Dendritic cell treated with granulocyte-macrophage colony-stimulating factor and Interleukin-4, amounts not matched to agents 40 ng/mL and 50 ng/mL, for 4 days (primary cell): ENCODE results near the gene SOBP.

Experiments used
- H3K27ac Mint-ChIP-seq: one replicate; pipeline ENCODE4 v1.8.0; 2022; ENCODE audit warnings: mild to moderate bottlenecking, mixed read lengths
- H3K27me3 Mint-ChIP-seq: one replicate; pipeline ENCODE4 v1.8.0; 2022; ENCODE audit warnings: mild to moderate bottlenecking, mixed read lengths
- H3K36me3 Mint-ChIP-seq: one replicate; pipeline ENCODE4 v1.8.0; 2022; ENCODE audit warnings: low read depth, mixed read lengths
- H3K4me1 Mint-ChIP-seq: one replicate; pipeline ENCODE4 v1.8.0; 2022; ENCODE audit warnings: low read depth, mixed read lengths
- H3K4me3 Mint-ChIP-seq: one replicate; pipeline ENCODE4 v1.8.0; 2022; ENCODE audit warnings: mild to moderate bottlenecking, moderate library complexity, mixed read lengths
- H3K9me3 Mint-ChIP-seq: one replicate; pipeline ENCODE4 v1.8.0; 2022; ENCODE audit warnings: mixed read lengths
- intact Hi-C: fragments of 100-400 bp; cut with micrococcal nuclease; formaldehyde crosslinking; loops from one replicate; pipeline ENCODE4 v1.15.0; 2022

Gene SOBP

DNA sequence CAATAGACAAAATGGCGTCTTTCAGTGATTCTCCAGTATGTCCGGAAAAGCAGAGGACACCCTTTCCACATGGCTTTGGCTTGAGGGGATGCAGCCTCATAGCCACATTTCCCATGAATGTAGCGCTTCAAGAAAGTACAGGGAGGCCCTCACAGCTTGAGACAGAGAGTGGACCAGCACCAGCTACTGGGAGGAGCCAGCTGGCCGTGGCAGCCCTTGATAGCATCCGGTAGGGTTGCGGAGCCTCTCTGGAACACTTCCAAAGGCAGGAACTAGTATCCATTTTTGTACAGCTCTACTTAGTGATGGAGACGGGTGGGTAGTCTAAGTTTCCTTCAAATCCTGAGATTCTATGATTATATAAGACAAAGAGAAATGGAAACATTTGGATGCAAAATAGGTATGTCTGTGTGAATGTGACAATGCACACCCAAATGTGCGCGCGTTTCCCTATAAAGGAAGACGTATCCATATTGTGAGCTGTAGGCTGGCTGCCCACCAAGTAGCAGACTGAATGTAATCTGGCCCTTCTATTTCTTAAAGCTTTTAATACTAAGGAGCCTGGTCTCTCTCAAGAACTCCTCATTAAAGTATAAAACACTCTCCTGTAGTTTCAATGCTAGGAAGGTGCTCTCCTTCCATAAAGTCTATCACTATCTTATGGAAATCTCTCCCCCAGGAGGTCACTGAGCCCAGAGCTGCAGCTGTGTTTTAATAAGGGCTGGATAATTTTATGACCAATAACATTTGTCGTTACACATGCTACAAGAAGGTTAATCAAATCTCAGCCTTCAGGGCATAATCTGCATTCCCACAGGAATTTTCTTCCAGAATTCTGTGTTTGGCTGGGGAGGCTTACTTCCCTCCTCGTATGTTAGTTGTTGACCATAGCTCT lies 74.0 kb downstream of the SOBP start:
- Mint-ChIP-seq H3K27ac (no peak overlapping the region), H3K4me1 (no peaks in the 10 kb centered on the region), H3K4me3 (no peak overlapping the region), H3K9me3 (no peaks in the 10 kb centered on the region), H3K27me3 (peaks cover 21% of the 10 kb centered on the region), H3K36me3 (no peaks in the 10 kb centered on the region)
- intact Hi-C loops, result no loop called here

DNA sequence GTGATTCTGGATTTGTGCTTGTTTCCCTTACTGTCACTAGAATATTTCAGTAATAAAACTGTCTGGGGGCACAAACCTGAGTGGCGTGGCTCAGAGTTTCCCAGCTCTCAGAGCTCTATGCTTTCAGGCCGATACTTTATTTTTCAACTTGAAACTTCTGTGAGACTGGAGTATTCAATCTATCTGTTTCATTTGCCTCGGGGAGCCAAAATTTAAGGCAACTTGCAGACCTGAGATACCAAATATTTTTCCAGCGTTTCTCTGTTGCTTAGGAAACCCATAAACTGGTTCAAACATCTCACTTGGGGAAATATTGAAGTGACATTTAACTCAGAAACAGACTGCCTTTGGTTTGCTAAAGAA lies 74.7 kb downstream of the SOBP start:
- Mint-ChIP-seq H3K27ac (no peak overlapping the region), H3K4me3 (no peak overlapping the region), H3K27me3 (peaks cover 21% of the 10 kb centered on the region), H3K4me1 (no peaks in the 10 kb centered on the region), H3K9me3 (no peaks in the 10 kb centered on the region), H3K36me3 (no peaks in the 10 kb centered on the region)
- intact Hi-C loops, result no loop called here

DNA sequence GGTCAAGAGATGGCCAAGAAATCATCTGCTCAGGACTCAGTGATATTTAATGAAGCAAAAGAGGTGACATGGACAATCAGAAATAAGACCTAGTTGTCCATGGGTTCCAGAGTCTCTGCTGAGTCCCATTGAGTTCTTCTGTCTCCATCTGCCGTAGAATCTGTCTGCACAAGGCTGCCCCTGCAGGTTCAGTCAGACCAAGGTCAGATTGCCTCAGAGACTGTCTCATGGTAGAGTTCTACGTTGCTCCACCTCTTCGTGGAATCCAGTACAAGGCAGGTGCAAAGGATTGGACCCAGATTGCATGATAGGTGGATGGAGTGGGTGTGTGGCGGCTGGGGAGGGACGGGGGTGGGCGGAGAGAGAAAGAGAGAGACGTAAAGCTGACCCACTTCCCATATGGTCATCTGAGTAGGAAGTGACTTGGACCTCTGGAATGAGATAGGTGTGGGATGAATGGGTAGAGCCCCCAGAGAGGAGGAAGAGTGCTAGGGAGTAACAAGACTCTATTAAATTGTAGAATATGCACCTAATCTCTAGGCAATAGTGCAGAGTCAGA lies 75.3 kb downstream of the SOBP start:
- Mint-ChIP-seq H3K4me1 (no peaks in the 10 kb centered on the region), H3K9me3 (no peaks in the 10 kb centered on the region), H3K27me3 (peaks cover 18% of the 10 kb centered on the region), H3K36me3 (no peaks in the 10 kb centered on the region), H3K4me3 (no peak overlapping the region), H3K27ac (no peak overlapping the region)
- intact Hi-C loops, result no loop called here

DNA sequence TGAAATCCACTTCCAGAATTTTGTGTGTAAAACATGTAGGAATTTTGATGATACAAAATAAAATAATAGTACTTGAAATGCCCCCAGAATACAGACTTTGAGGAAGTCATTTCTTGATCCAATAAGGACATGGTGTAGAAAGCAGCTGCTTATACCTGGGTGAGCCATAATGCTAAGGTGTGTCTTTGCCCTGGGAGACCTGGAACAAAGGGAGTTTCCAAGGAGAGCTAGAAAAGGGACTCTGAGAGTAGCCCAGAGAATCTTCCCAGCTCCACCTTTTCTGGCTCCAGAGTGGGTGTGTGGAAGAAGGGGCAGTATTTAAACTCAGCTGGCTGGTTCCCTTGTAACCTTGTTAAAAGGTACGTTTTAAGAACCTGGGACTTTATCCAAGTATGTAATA lies 77.7 kb downstream of the SOBP start:
- no peak overlapping the region for H3K4me3 Mint-ChIP-seq
- H3K27ac Mint-ChIP-seq, result no peak overlapping the region
- intact Hi-C loops, result no loop called here
- no peaks in the 10 kb centered on the region for H3K4me1 Mint-ChIP-seq
- H3K27me3 Mint-ChIP-seq, result peaks cover 15% of the 10 kb centered on the region
- H3K9me3 Mint-ChIP-seq, result no peaks in the 10 kb centered on the region
- H3K36me3 Mint-ChIP-seq, result no peaks in the 10 kb centered on the region

DNA sequence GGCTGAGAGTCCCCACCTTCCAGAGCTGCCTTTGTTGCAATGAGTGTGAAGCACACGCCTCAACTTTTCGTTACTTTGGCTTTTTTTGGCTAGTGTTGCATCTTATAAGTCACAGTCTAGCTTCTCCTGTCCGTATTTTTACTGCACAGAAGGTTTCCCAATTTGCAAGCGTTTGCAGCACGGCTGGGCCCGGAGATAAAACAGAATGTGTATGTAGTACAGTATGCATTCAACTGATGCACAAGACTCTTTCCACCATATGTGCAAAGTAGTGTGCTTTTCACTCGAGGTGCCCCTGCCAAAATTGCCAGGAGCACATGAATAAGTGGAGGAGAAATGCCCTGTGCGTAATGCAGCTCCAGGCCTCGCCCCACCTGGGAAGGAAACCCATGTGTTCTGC lies 79.6 kb downstream of the SOBP start:
- Mint-ChIP-seq H3K27me3 (peaks cover 17% of the 10 kb centered on the region), H3K4me3 (no peak overlapping the region), H3K36me3 (no peaks in the 10 kb centered on the region), H3K27ac (no peak overlapping the region), H3K9me3 (no peaks in the 10 kb centered on the region), H3K4me1 (no peaks in the 10 kb centered on the region)
- intact Hi-C loops, result no loop called here

DNA sequence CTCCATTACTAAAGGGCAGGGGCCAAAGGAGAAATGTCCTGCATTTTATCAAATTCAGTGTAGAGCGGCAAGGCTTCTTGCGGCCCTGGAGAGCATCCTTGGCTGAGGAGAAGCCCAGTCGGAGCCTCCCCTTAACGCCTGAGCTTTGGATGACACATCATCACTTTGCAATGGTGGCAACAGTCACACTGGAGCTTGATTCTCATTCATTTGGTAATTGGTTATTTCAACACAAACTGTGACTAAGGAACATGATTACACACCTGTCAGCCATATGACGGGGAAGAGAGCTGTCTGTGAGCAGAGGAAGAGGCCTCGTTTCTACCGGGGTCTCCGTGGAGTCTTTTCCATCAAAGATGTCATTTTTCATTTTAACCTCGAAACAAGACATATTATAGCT lies 81.4 kb downstream of the SOBP start:
- H3K4me1 Mint-ChIP-seq, result no peaks in the 10 kb centered on the region
- intact Hi-C loops, result no loop called here
- no peaks in the 10 kb centered on the region for H3K9me3 Mint-ChIP-seq
- no peaks in the 10 kb centered on the region for H3K36me3 Mint-ChIP-seq
- H3K27ac Mint-ChIP-seq, result no peak overlapping the region
- peaks cover 8% of the 10 kb centered on the region for H3K27me3 Mint-ChIP-seq
- no peak overlapping the region for H3K4me3 Mint-ChIP-seq

DNA sequence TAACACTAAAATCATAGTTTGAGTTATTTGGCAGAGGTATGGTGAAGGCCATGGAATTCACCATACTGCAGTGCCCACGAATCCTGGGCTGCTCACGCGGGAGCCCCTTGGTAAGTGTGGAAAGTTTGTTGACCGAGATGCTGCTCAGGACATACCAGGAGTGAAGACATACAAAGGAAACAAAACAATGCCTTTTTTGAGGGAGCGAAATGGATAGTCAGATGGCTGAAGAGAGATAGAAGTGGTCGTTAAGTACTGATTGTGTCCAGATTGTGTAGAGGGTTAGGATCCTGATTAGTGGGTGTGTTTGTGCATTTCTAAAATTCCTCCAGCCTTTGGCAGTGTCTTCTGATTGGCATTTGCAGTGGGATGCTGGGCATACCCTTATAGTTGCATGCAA lies 83.0 kb downstream of the SOBP start:
- Mint-ChIP-seq H3K27ac (no peak overlapping the region), H3K4me1 (no peaks in the 10 kb centered on the region), H3K27me3 (peaks cover 6% of the 10 kb centered on the region), H3K9me3 (no peaks in the 10 kb centered on the region), H3K4me3 (no peak overlapping the region), H3K36me3 (no peaks in the 10 kb centered on the region)
- intact Hi-C loops, result no loop called here

DNA sequence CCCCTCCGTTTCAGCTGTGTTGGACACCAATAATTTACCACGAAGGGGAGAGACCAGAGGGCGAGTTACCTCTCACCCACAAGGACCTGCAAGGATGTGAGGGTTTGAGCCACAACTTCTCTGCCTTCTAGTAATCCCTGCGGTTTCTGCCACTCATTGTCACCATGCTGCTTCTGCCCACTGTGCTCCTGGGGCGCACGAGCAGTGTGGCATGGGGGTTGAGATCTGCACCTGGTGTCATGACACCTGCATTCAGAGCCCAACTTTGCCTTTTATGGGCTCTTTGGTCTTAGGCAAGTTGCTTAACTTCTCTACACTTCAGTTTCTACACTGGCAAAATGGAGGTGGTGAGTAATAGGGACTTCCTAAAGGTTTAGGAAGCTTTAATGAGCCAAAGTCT lies 84.9 kb downstream of the SOBP start:
- Mint-ChIP-seq H3K27me3 (peaks cover 6% of the 10 kb centered on the region), H3K27ac (no peak overlapping the region), H3K36me3 (no peaks in the 10 kb centered on the region), H3K9me3 (no peaks in the 10 kb centered on the region), H3K4me3 (no peak overlapping the region), H3K4me1 (no peaks in the 10 kb centered on the region)
- intact Hi-C loops, result no loop called here

DNA sequence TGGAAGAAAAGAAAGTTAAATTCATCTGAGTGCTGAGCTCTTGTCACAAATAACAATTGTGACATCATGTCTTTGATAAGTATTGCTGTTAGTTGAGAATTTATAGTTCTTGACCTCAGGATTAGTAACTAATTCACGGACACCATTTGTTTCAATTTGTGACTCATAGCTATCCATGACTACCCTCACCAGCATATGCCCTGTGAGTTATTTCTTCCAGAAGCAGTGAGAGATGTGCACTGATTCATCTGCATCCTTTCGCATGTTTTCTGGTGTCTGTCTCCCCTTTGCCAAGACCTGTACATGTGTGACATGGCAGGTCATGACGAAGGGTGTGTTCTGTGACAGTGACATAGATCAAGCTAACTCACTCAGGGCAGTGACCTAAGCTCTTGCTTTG lies 86.9 kb downstream of the SOBP start:
- H3K36me3 Mint-ChIP-seq, result no peaks in the 10 kb centered on the region
- peaks cover 6% of the 10 kb centered on the region for H3K9me3 Mint-ChIP-seq
- peaks cover 8% of the 10 kb centered on the region for H3K4me1 Mint-ChIP-seq
- H3K27ac Mint-ChIP-seq, result no peak overlapping the region
- intact Hi-C loops, result no loop called here
- no peak overlapping the region for H3K4me3 Mint-ChIP-seq
- H3K27me3 Mint-ChIP-seq, result peaks cover 16% of the 10 kb centered on the region

DNA sequence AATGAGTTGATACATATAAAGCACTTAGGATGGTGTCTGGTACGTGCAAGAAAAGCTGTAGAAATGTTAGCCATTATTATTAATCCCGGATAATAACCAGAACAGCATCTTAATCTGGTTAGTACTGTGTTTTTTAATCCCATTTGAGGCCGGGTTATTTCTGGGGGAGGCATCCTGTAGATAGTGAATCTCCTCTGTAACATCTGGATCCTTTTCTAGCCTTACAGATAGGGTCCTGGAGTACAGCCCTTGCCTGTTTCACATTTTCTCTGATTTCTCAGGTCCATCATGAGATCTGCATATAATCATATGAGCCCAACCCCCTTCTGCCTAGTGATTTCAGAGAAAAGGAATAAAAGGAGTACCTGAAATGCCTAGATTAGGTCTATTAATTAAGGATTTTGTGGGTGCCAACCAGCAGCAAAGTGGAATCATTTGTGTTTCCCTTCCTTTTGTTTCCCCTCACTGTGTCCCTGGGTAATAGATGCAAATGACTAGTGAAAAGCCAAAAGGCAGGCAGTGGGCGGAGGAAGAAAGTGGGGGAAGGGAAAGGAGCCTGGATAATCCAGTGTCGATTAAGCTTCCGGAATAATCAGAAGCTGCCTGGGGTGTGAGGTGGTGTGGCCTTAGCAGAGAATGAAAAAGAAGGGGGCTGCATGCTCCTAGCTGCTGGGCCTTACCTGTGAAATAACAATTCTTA lies 88.9 kb downstream of the SOBP start:
- intact Hi-C loops, result no loop called here
- peaks cover 12% of the 10 kb centered on the region for H3K27me3 Mint-ChIP-seq
- H3K4me1 Mint-ChIP-seq, result peaks cover 16% of the 10 kb centered on the region
- no peaks in the 10 kb centered on the region for H3K36me3 Mint-ChIP-seq
- no peak overlapping the region for H3K4me3 Mint-ChIP-seq
- peaks cover 9% of the 10 kb centered on the region for H3K9me3 Mint-ChIP-seq
- H3K27ac Mint-ChIP-seq, result no peak overlapping the region

DNA sequence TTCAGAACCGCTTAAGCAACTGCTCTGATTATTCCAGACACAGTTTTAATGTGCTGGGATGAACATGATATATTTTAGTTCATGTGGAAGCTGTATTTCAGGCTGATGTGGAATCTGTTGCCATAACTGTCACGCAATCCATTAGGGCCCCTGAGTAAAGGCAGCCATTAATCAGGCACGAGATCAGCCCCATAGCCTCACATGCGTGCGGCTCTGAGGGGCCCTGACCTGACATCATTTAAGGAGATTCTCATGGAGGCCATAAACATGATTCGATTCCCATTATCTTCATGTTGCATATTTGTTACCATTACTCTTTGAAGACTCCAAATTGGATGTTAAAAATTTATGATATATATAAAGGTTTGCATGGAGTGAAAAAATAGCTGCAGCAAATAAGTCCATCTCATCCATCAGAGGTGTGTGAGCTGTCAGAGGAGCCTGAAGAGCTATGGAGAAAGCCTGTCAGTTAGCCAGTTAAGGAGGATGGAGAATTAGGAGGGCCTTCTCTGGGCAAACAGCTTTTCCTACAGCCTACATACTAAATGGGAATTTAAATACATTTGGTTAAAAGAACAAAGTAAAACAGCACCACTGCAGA lies 89.6 kb downstream of the SOBP start:
- Mint-ChIP-seq H3K4me1 (peaks cover 16% of the 10 kb centered on the region), H3K36me3 (no peaks in the 10 kb centered on the region), H3K4me3 (no peak overlapping the region), H3K27me3 (peaks cover 12% of the 10 kb centered on the region), H3K27ac (no peak overlapping the region), H3K9me3 (peaks cover 9% of the 10 kb centered on the region)
- intact Hi-C loops, result no loop called here

DNA sequence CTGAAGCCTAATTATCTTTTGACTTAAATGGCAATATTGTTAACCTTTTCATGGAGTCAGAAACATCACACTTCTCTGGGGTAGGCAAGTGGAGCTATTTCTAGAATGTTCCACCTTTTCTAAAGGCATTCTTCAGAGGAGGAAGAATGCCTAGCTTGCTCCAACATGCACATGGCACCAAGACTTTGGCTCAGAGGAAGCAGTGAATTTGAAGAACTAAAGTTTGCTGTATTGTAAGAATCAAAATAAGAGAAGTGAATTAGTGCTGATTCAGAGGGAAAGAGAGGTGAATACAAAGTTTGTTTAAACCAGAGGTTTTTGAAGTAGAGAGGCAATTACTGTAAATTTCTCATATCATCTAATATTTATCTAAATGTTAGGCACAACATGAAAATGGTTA lies 92.2 kb downstream of the SOBP start:
- Mint-ChIP-seq H3K27ac (no peak overlapping the region), H3K36me3 (no peaks in the 10 kb centered on the region), H3K27me3 (peaks cover 14% of the 10 kb centered on the region), H3K4me3 (no peak overlapping the region), H3K9me3 (peaks cover 9% of the 10 kb centered on the region), H3K4me1 (peaks cover 16% of the 10 kb centered on the region)
- intact Hi-C loops, result no loop called here

DNA sequence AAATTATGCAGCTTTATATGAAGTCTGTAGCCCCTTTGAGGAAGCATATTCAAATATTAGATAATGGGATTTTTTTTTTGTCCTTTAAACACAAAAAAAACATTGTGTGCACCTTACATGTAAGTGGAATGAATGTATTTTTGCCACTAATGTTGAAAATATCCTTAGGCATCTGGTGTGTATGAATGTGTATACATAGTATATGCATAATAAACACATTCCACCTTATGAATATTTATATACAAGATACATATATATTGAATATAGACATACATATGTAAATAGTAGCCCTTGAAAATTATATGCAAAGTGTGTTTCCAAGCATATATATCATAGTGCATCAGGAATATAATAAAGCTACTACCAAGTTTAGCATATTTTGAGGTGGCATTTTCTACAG lies 94.8 kb downstream of the SOBP start:
- Mint-ChIP-seq H3K27me3 (peaks cover 17% of the 10 kb centered on the region), H3K36me3 (no peaks in the 10 kb centered on the region), H3K4me3 (no peak overlapping the region), H3K9me3 (peaks cover 9% of the 10 kb centered on the region), H3K27ac (no peak overlapping the region), H3K4me1 (peaks cover 16% of the 10 kb centered on the region)
- intact Hi-C loops, result no loop called here

DNA sequence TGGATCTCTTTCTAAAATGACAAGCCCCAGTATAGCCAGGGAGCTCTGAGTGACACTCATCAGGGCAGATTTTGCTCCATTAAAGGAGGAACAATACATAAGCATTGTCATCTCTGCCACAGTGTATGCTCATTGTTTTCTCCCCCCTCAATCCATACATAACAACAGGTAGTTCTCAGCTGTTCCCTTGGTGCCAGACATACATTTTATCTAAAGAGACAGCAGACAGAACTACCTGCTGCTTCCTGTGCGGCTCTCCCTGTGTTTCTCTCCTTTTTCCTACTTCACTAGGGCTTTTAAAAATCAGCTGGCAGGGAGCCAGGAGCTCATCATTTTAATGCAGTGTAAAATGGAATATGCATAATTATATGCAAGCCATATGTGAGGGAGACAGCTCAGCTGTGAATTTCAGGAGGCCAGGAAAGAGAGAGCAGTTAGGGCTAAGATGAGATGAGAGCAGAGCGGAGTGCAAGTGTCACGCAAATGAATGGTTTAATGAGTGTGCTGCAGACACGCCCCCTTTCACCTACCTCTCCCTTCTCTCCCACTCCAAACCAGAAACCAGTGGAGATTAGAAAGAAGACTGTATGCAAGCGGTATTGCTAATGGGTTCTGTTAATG lies 96.0 kb downstream of the SOBP start:
- intact Hi-C loops, result no loop called here
- H3K27ac Mint-ChIP-seq, result no peak overlapping the region
- no peak overlapping the region for H3K4me3 Mint-ChIP-seq
- H3K9me3 Mint-ChIP-seq, result peaks cover 9% of the 10 kb centered on the region
- H3K27me3 Mint-ChIP-seq, result peaks cover 11% of the 10 kb centered on the region
- peaks cover 24% of the 10 kb centered on the region for H3K4me1 Mint-ChIP-seq
- no peaks in the 10 kb centered on the region for H3K36me3 Mint-ChIP-seq
